ENCODE data around the gene SSC5D. TPM values are rescaled to one million over a fixed set of nuclear protein-coding genes. Genes with fewer than 3 reads are reported as not detected.
A peak's percentile ranks its signal among the peaks of the same experiment; 100 is the strongest.
"Not testable (repeated sequence)": the region's sequence is repeated elsewhere in the genome, so short reads cannot be mapped to it uniquely, and the experiment has no call there.

SSC5D gene
- total RNA-seq, 2 experiments from 2014 or later = 0.32 to 0.34 TPM

DNA sequence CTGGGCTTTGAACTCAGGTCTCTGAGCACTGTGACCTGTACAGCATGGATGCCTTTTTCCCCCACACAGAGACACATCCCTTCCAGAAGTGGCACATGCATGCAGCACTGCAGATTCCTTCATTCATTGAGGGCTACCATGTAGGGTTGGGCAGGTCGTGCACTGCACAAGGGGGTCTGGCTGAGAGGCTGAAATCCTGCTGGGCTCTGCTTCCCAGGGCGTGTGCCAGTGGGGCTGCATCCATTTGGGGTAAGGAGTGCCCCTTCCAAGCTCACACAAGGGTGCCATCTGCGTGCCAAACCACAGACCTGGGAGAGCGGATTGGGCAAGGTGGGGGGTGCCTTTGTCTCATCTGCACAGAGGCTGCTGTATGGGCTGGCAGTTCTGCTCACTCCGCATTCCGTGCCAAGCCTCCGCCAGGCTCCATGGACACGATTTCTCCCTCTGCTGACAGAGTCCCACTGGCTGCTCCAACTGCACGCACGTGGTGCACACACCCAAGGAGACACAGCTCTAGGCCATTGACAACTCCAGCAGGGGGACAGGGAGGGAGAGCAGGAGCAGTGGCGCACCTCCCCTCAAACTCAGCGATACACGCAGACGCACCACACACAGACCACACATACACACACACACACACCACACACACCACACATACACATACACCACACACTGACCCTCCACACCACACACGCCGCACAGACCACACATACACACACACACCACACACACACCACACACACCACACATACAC is 40.6 kb upstream of the SSC5D start:
- ChIA-PET POLR2A (no interaction called here), CTCF (interaction anchor here (0.6 kb wide), 1 partner anchor 232 kb away, joined by 3 read pairs; no protein-coding TSS in a partner anchor)
- Mint-ChIP-seq H3K27ac (no peak overlapping the region), H3K27me3 (peaks cover 46% of the 10 kb centered on the region), H3K4me3 (no peak overlapping the region), H3K9me3 (ENCODE audit: low read depth) (no peaks in the 10 kb centered on the region), H3K36me3 (ENCODE audit: low read depth) (no peaks in the 10 kb centered on the region), H3K4me1 (peaks cover 6% of the 10 kb centered on the region)
- peak; percentile 42 for ATAC-seq
- intact Hi-C loops (cut with DNase I, micrococcal nuclease) = no loop called here
- no peak for DNase-seq

DNA sequence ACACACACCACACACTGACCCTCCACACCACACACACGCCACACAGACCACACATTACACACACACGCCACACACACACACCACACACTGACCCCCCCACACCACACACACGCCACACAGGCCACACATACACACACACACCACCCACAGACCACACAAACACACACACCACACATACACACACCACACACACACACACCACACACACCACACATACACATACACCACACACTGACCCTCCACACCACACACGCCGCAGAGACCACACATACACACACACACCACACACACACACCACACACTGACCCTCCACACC is 40.1 kb upstream of the SSC5D start:
- H3K36me3 Mint-ChIP-seq (ENCODE audit: low read depth); DNase-seq; H3K4me3 Mint-ChIP-seq; POLR2A ChIA-PET; H3K27ac Mint-ChIP-seq; intact Hi-C loops (cut with DNase I, micrococcal nuclease); H3K4me1 Mint-ChIP-seq; H3K9me3 Mint-ChIP-seq (ENCODE audit: low read depth); ATAC-seq; CTCF ChIA-PET: not testable (repeated sequence)
- peaks cover 43% of the 10 kb centered on the region for H3K27me3 Mint-ChIP-seq

DNA sequence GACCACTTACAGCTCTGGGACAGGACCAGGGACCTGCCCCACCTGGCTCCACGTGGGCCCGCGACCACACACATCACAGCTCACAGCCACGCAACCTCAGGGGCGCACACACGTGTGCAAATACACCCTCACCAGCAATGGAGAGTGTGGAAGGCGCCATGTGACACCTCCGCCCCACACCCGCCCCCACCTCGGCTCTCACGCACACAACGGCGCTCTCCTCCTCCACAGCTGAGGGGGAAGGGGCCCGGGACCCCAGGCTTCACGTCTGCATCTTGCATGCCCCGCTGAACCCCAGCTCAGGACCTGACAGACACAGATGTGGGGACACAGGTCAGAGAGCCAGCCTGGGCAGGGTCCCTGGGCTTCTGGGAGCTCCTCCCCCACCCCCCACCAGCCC is 38.8 kb upstream of the SSC5D start:
- Mint-ChIP-seq H3K4me3 (no peak overlapping the region), H3K4me1 (peaks cover 8% of the 10 kb centered on the region), H3K27me3 (peaks cover 36% of the 10 kb centered on the region), H3K36me3 (ENCODE audit: low read depth) (no peaks in the 10 kb centered on the region), H3K27ac (no peak overlapping the region), H3K9me3 (ENCODE audit: low read depth) (no peaks in the 10 kb centered on the region)
- DNase-seq (no peak), ATAC-seq (no peak)
- intact Hi-C loops (cut with DNase I, micrococcal nuclease) = no loop called here
- ChIA-PET CTCF (no interaction called here), POLR2A (no interaction called here)

DNA sequence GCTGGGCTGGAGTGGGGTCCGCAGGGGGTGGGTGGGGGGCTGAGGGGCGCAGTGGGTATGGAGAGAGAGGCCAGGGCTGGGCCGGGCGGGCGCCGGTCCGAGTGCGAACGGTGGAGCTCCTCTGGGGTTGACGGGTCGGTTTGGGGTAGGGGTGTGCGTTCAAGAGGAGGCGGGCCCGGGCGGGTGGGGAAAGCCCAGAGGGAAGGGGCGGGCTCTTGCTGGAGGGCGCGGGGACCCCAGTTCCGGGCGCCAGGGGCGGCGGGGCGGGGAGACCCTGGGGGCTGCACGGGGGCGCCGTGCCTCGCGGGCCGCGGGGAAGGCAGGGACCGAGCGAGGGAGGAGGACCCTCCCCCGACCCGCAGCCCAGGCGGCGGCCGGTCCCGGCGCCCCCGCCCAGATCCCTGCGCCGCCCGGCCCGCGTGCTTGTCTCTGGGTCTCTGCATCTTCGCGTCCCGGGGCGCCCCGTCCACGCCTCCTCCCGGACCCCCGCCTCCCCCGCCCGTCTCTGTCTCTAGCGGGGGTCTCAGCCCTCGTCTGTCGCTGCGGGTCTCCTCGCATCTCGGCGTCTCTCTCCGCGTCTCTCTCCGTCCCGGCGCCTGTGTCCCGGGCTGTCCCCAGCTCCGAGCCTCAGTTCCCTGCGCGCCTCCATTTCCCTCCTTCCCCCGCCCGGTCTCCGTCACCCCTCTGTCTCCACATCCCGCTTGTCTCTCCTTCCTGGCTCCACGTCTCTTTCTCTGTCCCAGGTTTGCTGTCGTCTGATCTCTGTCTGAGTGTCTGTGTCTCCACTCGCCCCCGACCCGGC is 36.9 kb upstream of the SSC5D start:
- Mint-ChIP-seq H3K9me3 (ENCODE audit: low read depth) (no peaks in the 10 kb centered on the region), H3K4me1 (peaks cover 8% of the 10 kb centered on the region), H3K27me3 (peaks cover 21% of the 10 kb centered on the region), H3K27ac (no peak overlapping the region), H3K4me3 (peak overlapping the region; percentile 19), H3K36me3 (ENCODE audit: low read depth) (peaks cover 3% of the 10 kb centered on the region)
- intact Hi-C loops (cut with DNase I, micrococcal nuclease) = loop anchor here in 1 of 2 experiments (5.0 kb wide), 1 partner anchor 44 kb away; the partner anchor contains the start of gene UBE2S
- ChIA-PET CTCF (interaction anchor here (0.7 kb wide), 1 partner anchor 32 kb away, joined by 3 read pairs; no protein-coding TSS in a partner anchor), POLR2A (interaction anchor here (0.7 kb wide), 1 partner anchor 32 kb away, joined by 4 read pairs; no protein-coding TSS in a partner anchor)
- ATAC-seq (no peak), DNase-seq (no peak)

DNA sequence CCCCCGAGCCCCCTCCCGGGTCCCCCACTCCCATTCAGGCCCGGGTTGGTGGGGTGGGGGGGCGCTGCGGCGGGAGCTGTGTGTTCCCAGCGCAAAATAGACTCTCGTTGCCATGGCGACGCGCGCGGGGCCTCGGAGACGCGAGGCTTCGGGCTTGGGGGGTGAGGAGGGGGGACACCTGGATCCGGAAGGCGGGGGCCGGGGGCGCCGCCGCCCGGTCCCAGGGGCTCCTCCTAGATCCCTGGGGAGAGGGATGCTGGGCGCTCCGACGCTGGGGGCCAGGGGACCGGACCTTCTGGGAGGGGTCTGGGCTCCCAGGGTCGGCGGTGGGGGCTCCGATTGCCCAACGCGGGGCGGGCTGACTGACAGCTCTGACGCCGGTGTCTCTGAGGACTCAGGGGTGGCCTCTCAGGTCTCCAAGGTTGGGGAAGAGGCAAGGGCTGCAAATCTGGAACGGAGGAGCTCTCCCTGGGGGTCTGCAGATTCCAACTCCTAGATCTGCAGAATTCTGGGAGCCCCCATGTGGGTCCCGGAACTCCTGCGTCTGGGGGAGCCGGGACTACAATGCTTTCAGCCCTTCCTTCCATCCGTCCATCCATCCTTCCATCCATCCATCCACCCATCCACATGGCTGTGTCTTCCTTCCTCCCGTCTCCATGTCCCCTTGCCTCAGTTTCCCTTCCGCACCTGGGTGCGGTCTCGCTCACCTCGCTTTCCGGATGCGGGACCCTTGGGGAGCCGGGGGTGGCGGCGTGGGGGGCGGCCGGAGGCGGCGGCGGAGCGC is 36.1 kb upstream of the SSC5D start:
- no peak overlapping the region for H3K4me3 Mint-ChIP-seq
- ATAC-seq = no peak
- CTCF ChIA-PET = interaction anchor here (0.7 kb wide), 1 partner anchor 32 kb away, joined by 3 read pairs; no protein-coding TSS in a partner anchor

DNA sequence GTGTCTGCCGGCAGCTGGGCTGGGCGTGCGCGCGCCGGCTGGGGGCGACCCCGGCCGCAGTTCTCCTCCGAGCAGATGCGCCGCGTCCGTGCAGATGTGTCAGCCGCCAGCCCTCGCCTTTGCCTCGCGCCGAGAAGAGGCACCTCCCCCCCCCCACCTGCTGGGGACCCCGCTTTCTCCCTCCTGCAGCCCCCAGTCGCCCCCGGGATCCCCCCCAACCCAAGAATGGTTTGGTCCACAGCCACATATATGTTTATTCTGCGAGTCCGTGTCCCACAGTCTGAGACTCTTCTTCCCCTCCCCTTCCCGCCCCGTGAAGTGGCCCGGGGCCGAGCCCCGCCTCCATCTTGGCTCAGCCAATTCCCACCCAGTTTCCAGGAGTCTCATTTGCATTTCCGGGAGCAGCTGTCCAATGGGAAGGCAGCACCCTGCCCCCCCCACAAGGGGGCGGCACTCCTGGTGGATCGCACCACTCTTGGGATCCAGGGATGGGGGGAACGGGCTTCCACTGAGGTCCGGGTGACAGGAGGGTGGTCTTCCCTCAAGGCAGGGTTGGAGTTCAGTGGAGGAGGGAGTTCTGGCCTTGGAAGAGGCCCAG is 35.4 kb upstream of the SSC5D start:
- no peak overlapping the region for H3K4me3 Mint-ChIP-seq
- CTCF ChIA-PET = interaction anchor here (0.9 to 1.1 kb wide), 2 partner anchors 9 to 14 kb away, joined by 3 to 4 read pairs; no protein-coding TSS in a partner anchor
- peaks cover 8% of the 10 kb centered on the region for H3K4me1 Mint-ChIP-seq
- H3K27ac Mint-ChIP-seq = no peak overlapping the region
- DNase-seq (peak; percentile 61), ATAC-seq (peak; percentile 63)
- peaks cover 3% of the 10 kb centered on the region for H3K36me3 Mint-ChIP-seq (ENCODE audit: low read depth)
- no peaks in the 10 kb centered on the region for H3K9me3 Mint-ChIP-seq (ENCODE audit: low read depth)
- POLR2A ChIA-PET = no interaction called here
- H3K27me3 Mint-ChIP-seq = peaks cover 20% of the 10 kb centered on the region
- intact Hi-C loops (cut with DNase I, micrococcal nuclease) = loop anchor here in 1 of 2 experiments (5.0 kb wide), 1 partner anchor 46 kb away; the partner anchor contains the start of gene UBE2S

More for the DNA sequence above, 36.1 kb upstream of the SSC5D start:
- H3K9me3 Mint-ChIP-seq (ENCODE audit: low read depth) = no peaks in the 10 kb centered on the region
- peaks cover 20% of the 10 kb centered on the region for H3K27me3 Mint-ChIP-seq
- intact Hi-C loops (cut with DNase I, micrococcal nuclease) = loop anchor here in 1 of 2 experiments (5.0 kb wide), 1 partner anchor 45 kb away; the partner anchor contains the start of gene UBE2S
- POLR2A ChIA-PET = no interaction called here
- peaks cover 8% of the 10 kb centered on the region for H3K4me1 Mint-ChIP-seq
- DNase-seq = no peak
- H3K27ac Mint-ChIP-seq = no peak overlapping the region
- H3K36me3 Mint-ChIP-seq (ENCODE audit: low read depth) = peaks cover 3% of the 10 kb centered on the region

DNA sequence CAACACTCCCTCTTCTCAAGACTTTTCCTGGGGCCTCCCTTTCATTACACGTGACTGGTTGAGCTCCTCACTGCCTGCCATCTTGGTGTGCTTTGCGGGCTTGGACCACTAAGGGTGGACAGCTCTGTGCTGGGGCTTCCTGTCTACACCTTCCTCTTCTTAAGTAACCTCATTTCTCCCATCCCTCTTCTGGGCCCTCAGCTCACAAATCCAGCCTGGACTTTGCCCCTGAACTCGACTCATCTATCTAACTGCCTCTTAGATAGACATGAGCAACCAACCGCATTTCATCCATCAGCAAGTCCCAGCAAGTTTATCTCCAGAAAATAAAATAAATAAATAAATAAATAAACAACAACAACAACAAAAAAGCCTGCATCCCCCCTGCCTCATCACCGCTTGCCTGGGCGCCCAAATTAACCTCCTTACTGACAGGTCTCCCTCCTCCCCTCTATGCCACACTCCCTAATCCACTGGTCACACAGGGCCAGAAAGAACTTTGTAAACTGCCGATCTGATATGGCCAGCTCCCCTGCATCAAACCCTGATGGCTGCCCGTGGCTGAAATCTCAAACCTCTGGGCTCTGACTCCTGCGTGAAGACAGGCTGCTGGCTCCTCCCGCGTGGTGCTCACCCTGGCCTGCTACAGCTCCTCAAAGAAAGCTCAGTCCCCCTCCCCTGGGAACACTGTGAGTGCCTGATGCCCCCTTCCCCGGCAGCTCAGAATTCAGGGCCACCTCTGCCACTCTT is 34.5 kb upstream of the SSC5D start:
- Mint-ChIP-seq H3K27me3 (peaks cover 20% of the 10 kb centered on the region), H3K4me3 (no peak overlapping the region), H3K9me3 (ENCODE audit: low read depth) (no peaks in the 10 kb centered on the region), H3K36me3 (ENCODE audit: low read depth) (peaks cover 3% of the 10 kb centered on the region), H3K27ac (no peak overlapping the region), H3K4me1 (peaks cover 8% of the 10 kb centered on the region)
- intact Hi-C loops (cut with DNase I, micrococcal nuclease) = loop anchor here in 1 of 2 experiments (5.0 kb wide), 1 partner anchor 46 kb away; the partner anchor contains the start of gene UBE2S
- ATAC-seq (no peak), DNase-seq (no peak)
- POLR2A ChIA-PET = no interaction called here
- CTCF ChIA-PET = interaction anchor here (0.7 to 1.1 kb wide), 4 partner anchors 8 to 218 kb away, joined by 3 to 4 read pairs (median 3); no protein-coding TSS in a partner anchor

DNA sequence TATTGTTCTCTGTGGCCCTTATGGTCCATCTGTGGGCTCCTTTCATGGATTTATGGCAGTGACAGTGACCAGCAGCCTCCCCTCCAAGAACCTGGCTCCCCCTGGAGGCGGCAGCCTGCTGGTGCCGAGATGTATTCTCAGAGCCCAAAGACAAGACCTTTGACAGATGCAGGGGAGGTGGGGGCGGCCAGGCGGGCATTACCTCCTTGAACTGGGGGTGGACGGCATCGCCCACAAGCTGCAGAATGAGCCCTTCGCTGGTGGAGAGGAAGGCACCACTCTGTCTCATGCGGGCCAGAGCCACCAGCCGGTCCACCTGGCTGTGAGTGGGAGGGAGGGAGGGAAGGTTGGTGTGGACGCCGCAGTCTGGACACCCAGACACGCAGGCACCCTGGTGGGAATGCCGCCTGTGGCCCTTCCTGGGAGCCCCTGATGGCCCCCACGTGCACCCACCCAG is 33.4 kb upstream of the SSC5D start:
- intact Hi-C loops (cut with DNase I, micrococcal nuclease) = loop anchor here in 1 of 2 experiments (5.0 kb wide), 1 partner anchor 48 kb away; the partner anchor contains the start of gene UBE2S
- peaks cover 3% of the 10 kb centered on the region for H3K36me3 Mint-ChIP-seq (ENCODE audit: low read depth)
- H3K27ac Mint-ChIP-seq = no peak overlapping the region
- ChIA-PET CTCF (no interaction called here), POLR2A (no interaction called here)
- DNase-seq (peak; percentile 73), ATAC-seq (peak; percentile 54)
- H3K4me3 Mint-ChIP-seq = no peak overlapping the region
- no peaks in the 10 kb centered on the region for H3K9me3 Mint-ChIP-seq (ENCODE audit: low read depth)
- peaks cover 19% of the 10 kb centered on the region for H3K27me3 Mint-ChIP-seq
- H3K4me1 Mint-ChIP-seq = peaks cover 8% of the 10 kb centered on the region

DNA sequence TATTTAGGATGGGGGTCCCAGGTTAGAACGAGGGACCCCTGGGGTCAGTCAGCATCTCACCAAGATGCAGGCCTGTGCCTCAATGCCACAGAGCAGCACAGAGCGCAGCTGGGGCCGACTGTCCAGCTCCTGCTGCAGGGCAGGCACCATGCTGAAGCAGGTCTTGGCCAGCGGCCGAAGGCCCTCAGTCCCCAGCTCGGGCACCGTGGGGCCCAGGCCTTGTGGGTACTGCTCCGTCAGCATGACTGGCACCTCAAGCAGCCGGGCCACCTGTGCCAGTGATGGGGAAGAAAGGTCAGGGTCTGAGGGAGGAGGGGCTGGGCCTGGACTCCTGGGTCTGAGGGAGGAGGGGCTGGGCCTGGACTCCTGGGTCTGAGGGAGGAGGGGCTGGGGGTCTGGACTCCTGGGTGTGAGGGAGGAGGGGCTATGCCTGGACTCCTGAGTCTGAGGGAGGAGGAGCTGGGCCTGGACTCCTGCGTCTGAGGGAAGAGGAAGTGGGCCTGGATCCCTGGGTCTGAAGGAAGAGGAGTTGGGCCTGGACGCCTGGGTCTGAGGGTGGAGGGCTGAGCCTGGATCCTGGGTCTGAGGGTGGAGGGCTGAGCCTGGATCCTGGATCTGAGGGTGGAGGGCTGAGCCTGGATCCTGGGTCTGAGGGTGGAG is 32.5 kb upstream of the SSC5D start:
- ChIA-PET CTCF (no interaction called here), POLR2A (no interaction called here)
- Mint-ChIP-seq H3K4me3 (no peak overlapping the region), H3K9me3 (ENCODE audit: low read depth) (no peaks in the 10 kb centered on the region), H3K4me1 (peaks cover 15% of the 10 kb centered on the region), H3K27ac (no peak overlapping the region), H3K36me3 (ENCODE audit: low read depth) (peaks cover 3% of the 10 kb centered on the region), H3K27me3 (peaks cover 14% of the 10 kb centered on the region)
- ATAC-seq = no peak
- DNase-seq = no peak
- intact Hi-C loops (cut with DNase I, micrococcal nuclease) = no loop called here

DNA sequence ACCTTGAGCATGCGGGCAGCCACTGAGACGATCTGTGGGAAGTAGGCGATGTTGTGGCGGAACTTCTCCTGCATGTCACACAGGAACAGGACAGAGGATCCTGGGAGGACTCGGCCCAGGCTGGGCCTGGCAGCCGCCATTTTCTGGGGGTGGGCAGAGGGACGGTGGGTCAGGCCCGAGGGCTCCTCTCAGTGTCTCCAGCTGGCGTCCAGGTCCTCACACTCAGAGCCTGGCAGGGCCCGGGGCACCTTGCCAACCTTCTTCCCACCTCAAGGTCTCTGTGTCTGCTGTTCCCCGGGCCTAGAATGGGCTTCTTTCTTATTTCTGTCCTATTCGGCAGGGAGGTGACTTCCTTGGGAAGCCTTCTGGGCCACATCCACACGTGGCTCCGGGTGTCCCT is 31.9 kb upstream of the SSC5D start:
- POLR2A ChIA-PET = no interaction called here
- intact Hi-C loops (cut with DNase I, micrococcal nuclease) = no loop called here
- CTCF ChIA-PET = no interaction called here

More for the DNA sequence above, 31.9 kb upstream of the SSC5D start:
- ATAC-seq (no peak), DNase-seq (no peak)
- peaks cover 17% of the 10 kb centered on the region for H3K4me1 Mint-ChIP-seq
- H3K27ac Mint-ChIP-seq = no peak overlapping the region
- H3K9me3 Mint-ChIP-seq (ENCODE audit: low read depth) = no peaks in the 10 kb centered on the region
- H3K4me3 Mint-ChIP-seq = no peak overlapping the region
- H3K36me3 Mint-ChIP-seq (ENCODE audit: low read depth) = peaks cover 3% of the 10 kb centered on the region
- peaks cover 11% of the 10 kb centered on the region for H3K27me3 Mint-ChIP-seq
